Uterus (tissue), 2 donors: ENCODE measurements around the gene CKS1B.

ENCODE experiments used
- POLR2A ChIP-seq, 2 donors: fragments of 450-650 bp; IDR thresholded peaks; one replicate each; pipeline ENCODE4 v1.6.1; 2016; ENCODE audit warnings: antibody characterized with exemption in 2 of 2, mild to moderate bottlenecking in 1 of 2, moderate library complexity in 1 of 2
- TF ChIP-seq, protein P1 (sequence below), 4 experiments: fragments of 200-600 bp in 2 of 4; fragments of 450-650 bp in 2 of 4; sonication (generic) in 2 of 4; IDR thresholded peaks; one replicate each; pipeline ENCODE4 v1.5.1; 2016 to 2019; ENCODE audit warnings: antibody characterized with exemption in 4 of 4, mild to moderate bottlenecking in 2 of 4, moderate library complexity in 1 of 4

DNA sequence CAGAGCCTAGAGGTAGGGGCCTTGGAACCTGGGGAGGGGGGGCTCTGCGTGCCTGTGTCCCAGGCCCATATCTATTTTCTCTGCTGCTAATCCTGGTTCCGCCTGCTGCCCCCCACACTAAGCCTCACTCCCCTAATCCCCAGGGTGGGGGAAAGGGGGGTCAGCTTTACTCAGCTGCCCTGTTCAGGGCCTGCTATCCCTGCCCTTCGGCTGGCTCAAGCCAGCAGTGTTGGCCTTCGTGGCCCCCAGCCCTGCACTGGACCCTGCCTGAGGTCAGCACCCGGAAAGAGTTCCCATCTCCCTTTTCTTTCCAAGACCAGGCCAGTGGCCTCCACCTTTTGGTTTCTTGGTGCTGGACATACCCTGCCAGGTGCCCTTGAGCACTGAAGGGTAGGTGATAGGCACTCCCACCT lies 36.5 kb downstream of the CKS1B start:
- TF ChIP-seq, protein P1, sequence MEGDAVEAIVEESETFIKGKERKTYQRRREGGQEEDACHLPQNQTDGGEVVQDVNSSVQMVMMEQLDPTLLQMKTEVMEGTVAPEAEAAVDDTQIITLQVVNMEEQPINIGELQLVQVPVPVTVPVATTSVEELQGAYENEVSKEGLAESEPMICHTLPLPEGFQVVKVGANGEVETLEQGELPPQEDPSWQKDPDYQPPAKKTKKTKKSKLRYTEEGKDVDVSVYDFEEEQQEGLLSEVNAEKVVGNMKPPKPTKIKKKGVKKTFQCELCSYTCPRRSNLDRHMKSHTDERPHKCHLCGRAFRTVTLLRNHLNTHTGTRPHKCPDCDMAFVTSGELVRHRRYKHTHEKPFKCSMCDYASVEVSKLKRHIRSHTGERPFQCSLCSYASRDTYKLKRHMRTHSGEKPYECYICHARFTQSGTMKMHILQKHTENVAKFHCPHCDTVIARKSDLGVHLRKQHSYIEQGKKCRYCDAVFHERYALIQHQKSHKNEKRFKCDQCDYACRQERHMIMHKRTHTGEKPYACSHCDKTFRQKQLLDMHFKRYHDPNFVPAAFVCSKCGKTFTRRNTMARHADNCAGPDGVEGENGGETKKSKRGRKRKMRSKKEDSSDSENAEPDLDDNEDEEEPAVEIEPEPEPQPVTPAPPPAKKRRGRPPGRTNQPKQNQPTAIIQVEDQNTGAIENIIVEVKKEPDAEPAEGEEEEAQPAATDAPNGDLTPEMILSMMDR (IDR thresholded peaks at IDR 0.05): no peak
- TF ChIP-seq POLR2A (IDR thresholded peaks at IDR 0.05): no peak
